ENCODE measurements around the gene PSD.

GRCh38 chr10:102401735-102402511 is 16.7 kb downstream of the PSD start:
- peak; percentile 56 to 80 for TF ChIP-seq POLR2AphosphoS5 (IDR thresholded peaks at IDR 0.05)
- TF ChIP-seq, protein P1, sequence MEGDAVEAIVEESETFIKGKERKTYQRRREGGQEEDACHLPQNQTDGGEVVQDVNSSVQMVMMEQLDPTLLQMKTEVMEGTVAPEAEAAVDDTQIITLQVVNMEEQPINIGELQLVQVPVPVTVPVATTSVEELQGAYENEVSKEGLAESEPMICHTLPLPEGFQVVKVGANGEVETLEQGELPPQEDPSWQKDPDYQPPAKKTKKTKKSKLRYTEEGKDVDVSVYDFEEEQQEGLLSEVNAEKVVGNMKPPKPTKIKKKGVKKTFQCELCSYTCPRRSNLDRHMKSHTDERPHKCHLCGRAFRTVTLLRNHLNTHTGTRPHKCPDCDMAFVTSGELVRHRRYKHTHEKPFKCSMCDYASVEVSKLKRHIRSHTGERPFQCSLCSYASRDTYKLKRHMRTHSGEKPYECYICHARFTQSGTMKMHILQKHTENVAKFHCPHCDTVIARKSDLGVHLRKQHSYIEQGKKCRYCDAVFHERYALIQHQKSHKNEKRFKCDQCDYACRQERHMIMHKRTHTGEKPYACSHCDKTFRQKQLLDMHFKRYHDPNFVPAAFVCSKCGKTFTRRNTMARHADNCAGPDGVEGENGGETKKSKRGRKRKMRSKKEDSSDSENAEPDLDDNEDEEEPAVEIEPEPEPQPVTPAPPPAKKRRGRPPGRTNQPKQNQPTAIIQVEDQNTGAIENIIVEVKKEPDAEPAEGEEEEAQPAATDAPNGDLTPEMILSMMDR (IDR thresholded peaks at IDR 0.05) = no peak
